Measurements from ENCODE around the gene CRNKL1.

Gene CRNKL1

GRCh38 chr20:20089018-20089417 is 36.8 kb upstream of the CRNKL1 start:
- TF ChIP-seq CTCF (conservative IDR thresholded peaks at IDR 0.05): no peak
- no peak overlapping the region for H3K27ac ChIP-seq

- TF ChIP-seq ZFX (IDR thresholded peaks at IDR 0.05) (no peak), CTCF (conservative IDR thresholded peaks at IDR 0.05) (no peak)
- no peak overlapping the region for H3K27ac ChIP-seq
Measured at GRCh38 chr20:20085812-20086211, 33.5 kb upstream of the CRNKL1 start.

GRCh38 chr20:20085071-20085470 is 32.8 kb upstream of the CRNKL1 start:
- TF ChIP-seq CTCF (conservative IDR thresholded peaks at IDR 0.05) (no peak), ZFX (IDR thresholded peaks at IDR 0.05) (no peak)
- H3K27ac ChIP-seq: no peak overlapping the region

DNA sequence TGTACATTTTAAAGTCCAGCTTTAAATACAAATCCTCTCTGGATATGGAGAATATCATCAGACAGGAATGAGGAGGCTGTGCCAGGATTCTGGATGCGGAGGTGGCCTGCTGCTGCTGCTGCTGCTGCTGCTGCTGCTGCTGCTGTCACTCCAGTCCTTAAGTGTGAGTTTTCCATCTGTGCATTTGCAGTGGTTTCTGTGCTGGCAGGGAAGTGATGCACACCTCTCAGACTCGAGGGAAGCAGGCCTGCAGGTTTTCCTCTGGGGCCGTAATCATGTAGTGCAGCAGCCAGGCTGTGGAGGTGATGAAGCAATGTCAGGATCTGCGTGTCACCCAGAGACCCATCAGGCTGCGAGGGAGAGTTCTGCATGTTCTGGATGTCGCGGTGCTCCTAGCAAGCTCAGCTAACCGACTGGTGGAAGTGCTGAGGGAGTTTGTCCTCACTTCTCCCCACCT is 32.1 kb upstream of the CRNKL1 start:
- no peak for TF ChIP-seq ZFX (IDR thresholded peaks at IDR 0.05)
- TF ChIP-seq CTCF (conservative IDR thresholded peaks at IDR 0.05): no peak
- H3K27ac ChIP-seq: no peak overlapping the region

- no peak overlapping the region for H3K27ac ChIP-seq
- peak; percentile 66 for TF ChIP-seq CTCF (conservative IDR thresholded peaks at IDR 0.05)
- TF ChIP-seq ZFX (IDR thresholded peaks at IDR 0.05): no peak
Measured at GRCh38 chr20:20083807-20084206, 31.5 kb upstream of the CRNKL1 start.

DNA sequence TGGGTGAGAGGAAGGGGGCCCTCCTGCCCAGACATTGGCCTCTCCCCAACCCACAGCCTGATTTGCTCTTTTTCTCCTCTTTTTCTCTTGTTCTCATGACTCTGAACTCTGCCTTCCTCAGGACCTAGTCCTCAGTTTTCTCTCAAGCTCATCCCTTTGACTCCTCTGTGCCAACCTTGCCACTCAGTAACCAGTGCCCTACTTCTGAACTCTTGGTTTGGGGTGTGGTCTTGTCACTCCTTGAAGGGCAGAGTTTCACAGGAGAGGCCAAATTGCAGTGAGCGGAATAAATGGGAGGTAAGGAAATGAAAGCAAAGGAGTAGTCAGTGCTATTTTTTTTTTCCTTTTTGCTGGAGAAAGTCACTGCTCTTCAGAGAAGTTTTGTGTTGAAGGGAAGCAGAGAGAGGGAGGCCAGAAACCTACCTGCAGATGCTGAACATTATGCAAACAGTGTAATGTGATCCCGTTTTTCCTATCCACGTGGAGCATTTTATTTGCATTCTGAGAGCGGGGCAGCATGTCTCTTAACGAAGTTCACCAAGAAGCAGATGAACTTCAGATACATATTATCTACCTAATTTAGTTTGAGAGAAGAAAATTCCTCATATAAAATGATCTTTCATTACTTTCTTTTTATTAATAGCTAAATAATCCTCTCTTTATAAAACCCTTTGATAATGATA is 27.0 kb upstream of the CRNKL1 start:
- no peak for TF ChIP-seq CTCF (conservative IDR thresholded peaks at IDR 0.05)
- no peak for TF ChIP-seq ZFX (IDR thresholded peaks at IDR 0.05)
- no peak overlapping the region for H3K27ac ChIP-seq

DNA sequence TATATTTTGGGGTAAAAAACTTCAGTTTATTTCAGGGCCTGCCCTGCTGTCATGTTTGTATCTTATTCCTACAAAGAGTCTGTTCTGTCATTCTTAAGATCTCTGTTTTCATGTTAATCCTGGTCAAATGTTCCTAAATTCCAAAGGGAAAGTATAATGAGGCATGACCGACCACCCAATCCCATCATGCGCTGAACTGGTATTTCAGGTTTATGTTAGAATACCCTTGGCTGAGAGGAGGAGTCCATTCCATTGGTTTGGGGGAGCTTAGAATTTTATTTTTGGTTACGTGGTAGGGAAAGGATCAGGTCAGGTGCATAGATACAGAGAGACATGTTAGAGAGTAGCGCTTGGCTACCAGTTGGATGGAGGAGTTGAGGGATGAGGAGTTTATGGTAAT is 25.8 kb upstream of the CRNKL1 start:
- TF ChIP-seq ZFX (IDR thresholded peaks at IDR 0.05) (no peak), CTCF (conservative IDR thresholded peaks at IDR 0.05) (no peak)

More for the DNA sequence above, 25.8 kb upstream of the CRNKL1 start:
- no peak overlapping the region for H3K27ac ChIP-seq

All from C4-2B (cell line).